Measurements from ENCODE around the gene SLC10A7.

- TF ChIP-seq CTCF (IDR thresholded peaks at IDR 0.05) (no peak), POLR2A (IDR thresholded peaks at IDR 0.05) (no peak)
Observed at GRCh38 chr4:146269228-146269653, 252.5 kb downstream of the SLC10A7 start.
